Esophagus muscularis mucosa (tissue), 4 donors: Measurements from ENCODE around the gene ARF1. TPM values are rescaled to one million over a fixed set of nuclear protein-coding genes. Genes with fewer than 3 reads are reported as not detected.

Experiments used
- DNase-seq: peaks from one replicate; pipeline ENCODE4 v3.0.0-alpha.2; 2017; ENCODE audit errors: extremely low spot score
- H3K27ac ChIP-seq, 4 donors: fragments of 200-600 bp; sonication (generic); replicated peaks in 1 of 4; 1 replicate in 3 of 4; 2 replicates in 1 of 4; pipeline ENCODE4 v1.5.1; 2016 to 2019; ENCODE audit warnings: mild to moderate bottlenecking in 1 of 4
- H3K27me3 ChIP-seq, 4 donors: fragments of 200-600 bp; sonication (generic); one replicate each; pipeline versions ENCODE4 v1.5.1 to v1.6.0; 2016 to 2019
- H3K36me3 ChIP-seq, 4 donors: fragments of 200-600 bp; sonication (generic); one replicate each; pipeline ENCODE4 v1.5.1; 2016 to 2019
- H3K4me1 ChIP-seq, 4 donors: fragments of 200-600 bp; sonication (generic); one replicate each; pipeline ENCODE4 v1.5.1; 2016 to 2019
- H3K4me3 ChIP-seq, 4 donors: fragments of 200-600 bp; sonication (generic); 1 replicate in 2 of 4; 2 replicates in 2 of 4; pipeline ENCODE4 v1.5.1; 2016 to 2019; ENCODE audit warnings: mild to moderate bottlenecking in 4 of 4, moderate library complexity in 1 of 4
- H3K9me3 ChIP-seq, 4 donors: fragments of 200-600 bp; sonication (generic); 1 replicate in 3 of 4; 2 replicates in 1 of 4; pipeline ENCODE4 v1.5.1; 2016 to 2019
- EP300 ChIP-seq: sonication (generic); formaldehyde crosslinking; IDR thresholded peaks from one replicate; pipeline ENCODE4 v1.6.1; 2017; ENCODE audit warnings: antibody characterized with exemption
- POLR2A ChIP-seq: fragments of 450-650 bp; IDR thresholded peaks from one replicate; pipeline ENCODE4 v1.6.1; 2017; ENCODE audit warnings: antibody characterized with exemption, moderate library complexity, mild to moderate bottlenecking, low read depth
- POLR2AphosphoS5 ChIP-seq, 2 donors: sonication (generic); formaldehyde crosslinking; IDR thresholded peaks; one replicate each; pipeline ENCODE4 v1.6.1; 2017; ENCODE audit warnings: antibody characterized with exemption in 2 of 2
- WGBS: methylation state at CpG from one replicate; pipeline ENCODE4 v1.1.5; 2018; 5-methylcytosine and 5-hydroxymethylcytosine counted together
- intact Hi-C: fragments of 100-400 bp; cut with DNase I; formaldehyde crosslinking; loops from one replicate; pipeline ENCODE4 v1.15.1; 2023
- total RNA-seq, 4 donors: library from RNA; depleted of rRNA; stranded (reverse); fragments of >200 nt; gene quantifications; one replicate each; pipeline versions ENCODE4 v1.1.0 to v1.2.1, GENCODE V29; 2016
- TF ChIP-seq, protein P1 (sequence below), 3 experiments: fragments of 200-600 bp in 2 of 3; fragments of 450-650 bp in 1 of 3; sonication (generic) in 2 of 3; IDR thresholded peaks; one replicate each; pipeline ENCODE4 v1.5.1; 2017 to 2019; ENCODE audit warnings: antibody characterized with exemption in 3 of 3, mild to moderate bottlenecking in 2 of 3, moderate library complexity in 1 of 3

The ARF1 gene
- total RNA-seq, 4 donors from 2014 or later = 238 to 392 (median 346) TPM

GRCh38 chr1:228106800-228107054, 24.2 kb downstream of the ARF1 start:
- WGBS = 79% methylated on average over 9 of the region's 9 CpGs
- no peak for TF ChIP-seq POLR2A
- TF ChIP-seq EP300 = no peak
- TF ChIP-seq POLR2AphosphoS5 (IDR thresholded peaks at IDR 0.05) = no peak
- TF ChIP-seq, protein P1, sequence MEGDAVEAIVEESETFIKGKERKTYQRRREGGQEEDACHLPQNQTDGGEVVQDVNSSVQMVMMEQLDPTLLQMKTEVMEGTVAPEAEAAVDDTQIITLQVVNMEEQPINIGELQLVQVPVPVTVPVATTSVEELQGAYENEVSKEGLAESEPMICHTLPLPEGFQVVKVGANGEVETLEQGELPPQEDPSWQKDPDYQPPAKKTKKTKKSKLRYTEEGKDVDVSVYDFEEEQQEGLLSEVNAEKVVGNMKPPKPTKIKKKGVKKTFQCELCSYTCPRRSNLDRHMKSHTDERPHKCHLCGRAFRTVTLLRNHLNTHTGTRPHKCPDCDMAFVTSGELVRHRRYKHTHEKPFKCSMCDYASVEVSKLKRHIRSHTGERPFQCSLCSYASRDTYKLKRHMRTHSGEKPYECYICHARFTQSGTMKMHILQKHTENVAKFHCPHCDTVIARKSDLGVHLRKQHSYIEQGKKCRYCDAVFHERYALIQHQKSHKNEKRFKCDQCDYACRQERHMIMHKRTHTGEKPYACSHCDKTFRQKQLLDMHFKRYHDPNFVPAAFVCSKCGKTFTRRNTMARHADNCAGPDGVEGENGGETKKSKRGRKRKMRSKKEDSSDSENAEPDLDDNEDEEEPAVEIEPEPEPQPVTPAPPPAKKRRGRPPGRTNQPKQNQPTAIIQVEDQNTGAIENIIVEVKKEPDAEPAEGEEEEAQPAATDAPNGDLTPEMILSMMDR (IDR thresholded peaks at IDR 0.05) = no peak
- no peaks in the 10 kb centered on the region for H3K9me3 ChIP-seq
- intact Hi-C loops = no loop called here
- no peaks in the 10 kb centered on the region for H3K27me3 ChIP-seq
- H3K4me3 ChIP-seq = no peak overlapping the region
- no peak for DNase-seq
- H3K27ac ChIP-seq = no peak overlapping the region
- H3K36me3 ChIP-seq = peaks cover 0 to 27% (median 25%) of the 10 kb centered on the region in 4 donors
- H3K4me1 ChIP-seq = peaks cover 36 to 49% (median 46%) of the 10 kb centered on the region in 4 donors

GRCh38 chr1:228107636-228108035, 25.1 kb downstream of the ARF1 start:
- intact Hi-C loops = no loop called here

DNA sequence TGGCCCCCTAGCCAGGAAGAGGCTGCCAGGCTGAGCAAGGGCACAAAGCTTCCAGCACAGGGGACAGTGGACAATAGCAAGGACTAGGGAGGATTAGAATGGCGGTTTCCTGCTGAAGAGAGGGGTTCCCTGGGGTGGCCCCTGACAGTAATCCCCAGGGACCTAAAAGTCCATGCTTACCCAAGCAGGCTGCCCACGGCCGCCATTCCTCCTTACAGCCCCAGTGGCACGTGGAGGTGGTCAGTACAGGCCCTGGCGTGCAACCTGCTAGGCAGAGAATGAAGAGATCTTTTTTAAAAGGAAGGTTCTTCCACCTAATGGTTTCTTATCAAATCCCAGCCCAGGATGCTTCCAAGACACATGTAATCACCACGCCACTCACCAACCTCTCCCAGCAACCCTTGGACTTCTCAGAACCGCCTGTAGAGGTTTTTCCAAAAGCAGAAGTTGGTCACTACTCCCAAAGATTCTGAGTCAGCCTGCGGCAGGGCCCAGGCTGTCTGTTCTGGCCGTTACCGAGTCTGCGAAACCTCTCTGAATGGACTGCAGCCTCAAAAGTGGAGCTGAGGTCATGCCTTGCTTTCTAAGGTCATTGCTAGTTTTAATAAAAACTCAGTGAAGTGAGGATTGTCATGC, 25.7 kb downstream of the ARF1 start:
- intact Hi-C loops = no loop called here
- Histone ChIP-seq H3K27ac (peak overlapping the region; percentile 90 to 97 (median 93)), H3K36me3 (peaks cover 0 to 27% (median 25%) of the 10 kb centered on the region in 4 donors), H3K4me3 (peak overlapping the region; percentile 75 to 98 (median 84)), H3K27me3 (no peaks in the 10 kb centered on the region), H3K9me3 (no peaks in the 10 kb centered on the region), H3K4me1 (peaks cover 28 to 39% (median 37%) of the 10 kb centered on the region in 4 donors)
- 78% methylated on average over 11 of the region's 11 CpGs for WGBS
- TF ChIP-seq, protein P1 (IDR thresholded peaks at IDR 0.05) = no peak
- TF ChIP-seq EP300 = no peak
- TF ChIP-seq POLR2A = no peak
- no peak for TF ChIP-seq POLR2AphosphoS5 (IDR thresholded peaks at IDR 0.05)
- no peak for DNase-seq

More at GRCh38 chr1:228107636-228108035, 25.1 kb downstream of the ARF1 start:
- Histone ChIP-seq H3K9me3 (no peaks in the 10 kb centered on the region), H3K4me3 (no peak overlapping the region), H3K27me3 (no peaks in the 10 kb centered on the region), H3K36me3 (peaks cover 0 to 27% (median 25%) of the 10 kb centered on the region in 4 donors), H3K27ac (peak overlapping the region in 1 of 4 donors; percentile 94), H3K4me1 (peaks cover 28 to 40% (median 37%) of the 10 kb centered on the region in 4 donors)
- 90% methylated on average over 19 of the region's 19 CpGs for WGBS
- no peak for TF ChIP-seq POLR2AphosphoS5 (IDR thresholded peaks at IDR 0.05)
- TF ChIP-seq, protein P1 (IDR thresholded peaks at IDR 0.05) = no peak
- no peak for TF ChIP-seq POLR2A
- TF ChIP-seq EP300 = no peak
- DNase-seq = no peak

DNA sequence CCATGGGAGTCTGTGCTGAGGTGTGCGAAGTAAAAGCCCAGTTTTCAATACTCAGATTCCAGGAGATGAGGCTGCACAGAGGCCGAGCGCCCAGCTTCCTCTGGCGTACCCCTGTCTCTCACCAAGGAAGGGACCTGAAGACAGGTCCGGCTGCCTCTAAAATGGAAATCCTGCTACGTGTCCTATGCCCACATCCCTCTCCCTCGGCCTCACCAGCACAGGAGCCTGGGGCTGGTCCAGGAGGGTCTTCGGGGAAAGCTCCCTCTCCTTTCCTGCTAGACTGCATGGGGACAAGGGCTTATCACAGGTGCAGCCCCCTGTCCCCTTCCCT, 26.2 kb downstream of the ARF1 start:
- no peaks in the 10 kb centered on the region for H3K27me3 ChIP-seq
- intact Hi-C loops = no loop called here
- H3K36me3 ChIP-seq = peaks cover 0 to 27% (median 25%) of the 10 kb centered on the region in 4 donors
- H3K4me1 ChIP-seq = peaks cover 25 to 36% (median 33%) of the 10 kb centered on the region in 4 donors
- H3K27ac ChIP-seq = peak overlapping the region; percentile 90 to 97 (median 93)
- H3K9me3 ChIP-seq = no peaks in the 10 kb centered on the region
- 0% methylated on average over 3 of the region's 8 CpGs for WGBS
- no peak for DNase-seq
- peak overlapping the region; percentile 75 to 98 (median 84) for H3K4me3 ChIP-seq
- no peak for TF ChIP-seq POLR2AphosphoS5 (IDR thresholded peaks at IDR 0.05)
- no peak for TF ChIP-seq POLR2A
- TF ChIP-seq EP300 = no peak
- TF ChIP-seq, protein P1 (IDR thresholded peaks at IDR 0.05) = no peak
